Islet of Langerhans (tissue), 1 donor: ENCODE results near the gene PITPNM1.

Experiments
- FAIRE-seq: peaks from one replicate; lab custom pipeline; 2011; peaks lifted over from hg19 to GRCh38; lab: Jason Lieb, UNC

Gene PITPNM1

DNA sequence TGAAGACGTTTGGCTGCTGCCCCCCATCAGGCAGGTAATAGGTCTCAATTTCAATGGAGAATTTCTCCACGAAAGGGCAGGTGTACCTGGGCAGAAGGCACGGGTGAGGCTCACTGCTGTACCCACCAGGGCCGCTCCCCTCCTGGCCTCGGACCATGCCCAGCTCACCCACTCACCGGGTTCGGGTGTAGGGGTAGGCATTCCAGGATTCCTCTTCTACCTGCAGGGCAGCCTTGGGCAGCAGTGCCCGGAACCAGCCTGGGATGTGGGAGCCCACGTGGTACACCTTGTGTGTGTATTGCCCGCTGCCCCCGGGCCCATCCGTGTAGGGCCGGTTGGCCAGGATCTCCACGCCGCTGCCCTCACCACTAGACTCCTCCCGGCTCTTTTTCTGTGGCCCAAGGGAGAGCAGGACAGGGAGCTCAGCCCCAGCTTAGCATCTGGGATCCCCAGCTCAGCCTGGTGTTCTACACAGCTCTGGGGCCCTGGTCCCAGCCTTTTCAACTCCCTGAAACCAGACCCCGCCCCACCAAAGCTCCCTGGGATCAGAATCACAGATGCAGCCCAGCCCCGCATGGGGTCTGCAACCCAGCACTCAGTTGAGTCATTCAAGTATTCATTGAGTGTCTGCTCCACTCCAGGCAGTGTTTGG lies 2.7 kb downstream of the PITPNM1 start:
- FAIRE-seq, result no peak

DNA sequence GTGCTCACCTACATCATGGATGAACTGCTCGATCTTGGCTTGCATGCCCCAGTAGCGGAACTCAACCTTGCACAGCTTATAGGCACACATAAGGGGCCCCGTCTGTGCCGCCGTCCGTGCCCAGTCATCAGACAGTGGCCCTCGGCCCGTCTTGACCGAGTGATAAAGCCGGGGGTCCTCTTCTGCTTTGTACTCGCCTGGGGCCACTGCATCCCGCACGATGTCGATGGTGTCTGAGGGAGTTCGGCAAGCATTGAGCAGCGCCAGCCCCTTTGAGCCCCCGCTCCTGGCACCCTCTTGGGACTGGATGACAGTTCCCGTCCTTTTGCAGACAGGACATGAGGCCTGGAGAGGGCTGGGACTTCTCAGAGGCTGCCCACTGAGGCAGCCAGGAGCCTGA lies 3.3 kb downstream of the PITPNM1 start:
- FAIRE-seq, result no peak

DNA sequence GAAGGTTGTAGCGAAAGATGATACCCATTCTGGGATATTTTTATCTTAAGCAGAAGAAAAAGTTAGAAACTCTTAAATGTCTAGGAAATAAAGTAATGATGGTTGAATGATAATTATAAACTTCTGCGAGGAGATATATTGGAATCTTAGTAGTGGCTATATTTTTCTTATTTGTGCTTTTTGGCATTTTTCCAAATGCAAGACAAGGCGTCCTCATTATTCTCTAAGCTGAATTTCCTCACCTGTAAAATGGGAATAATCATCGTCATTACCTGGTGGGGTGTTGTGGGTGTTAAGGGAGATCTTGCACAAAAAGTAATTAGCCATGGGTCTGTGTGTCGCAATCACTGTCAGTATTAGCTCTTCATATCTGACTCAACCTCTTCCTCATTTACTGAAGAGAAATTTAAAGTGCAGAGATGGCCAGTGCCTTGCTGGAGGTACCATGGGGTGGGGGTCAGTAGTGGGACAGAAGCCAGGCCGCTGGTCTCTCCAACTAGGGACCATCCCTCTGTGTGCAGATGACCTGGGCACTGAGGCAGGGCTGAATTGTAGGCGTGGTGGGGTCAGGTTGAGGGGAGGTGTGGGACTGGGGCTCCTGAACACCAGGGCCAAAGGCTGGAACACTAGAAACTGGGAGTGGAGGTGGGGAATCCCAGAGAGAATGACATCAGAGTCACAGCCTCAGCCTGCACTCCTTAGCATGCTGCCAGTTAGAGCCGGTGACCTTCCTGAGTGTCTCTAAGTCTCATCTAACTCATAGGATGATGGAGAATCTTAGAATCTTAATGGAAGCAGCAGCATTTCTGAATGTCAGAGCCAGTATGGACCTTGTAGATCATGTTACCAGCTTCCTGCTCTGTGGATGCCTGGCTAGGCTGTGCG lies 4.1 kb downstream of the PITPNM1 start:
- FAIRE-seq, result no peak

DNA sequence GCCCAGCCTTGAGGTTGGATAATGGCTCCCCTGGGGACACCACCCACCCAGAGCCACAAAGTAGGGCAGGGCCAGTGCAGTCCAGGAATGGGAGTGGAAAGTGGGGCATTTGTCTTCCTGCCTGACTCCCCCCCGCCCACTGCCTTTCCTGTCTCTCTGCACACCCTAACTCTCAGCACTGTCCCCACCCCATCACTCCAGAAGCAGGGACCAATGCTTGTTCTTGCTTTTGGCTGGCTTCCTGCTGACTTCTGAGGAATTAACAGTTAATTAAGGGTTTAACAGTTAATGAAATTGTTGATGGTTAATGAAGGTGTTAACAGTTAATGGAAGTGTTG lies 4.7 kb downstream of the PITPNM1 start:
- FAIRE-seq, result no peak

DNA sequence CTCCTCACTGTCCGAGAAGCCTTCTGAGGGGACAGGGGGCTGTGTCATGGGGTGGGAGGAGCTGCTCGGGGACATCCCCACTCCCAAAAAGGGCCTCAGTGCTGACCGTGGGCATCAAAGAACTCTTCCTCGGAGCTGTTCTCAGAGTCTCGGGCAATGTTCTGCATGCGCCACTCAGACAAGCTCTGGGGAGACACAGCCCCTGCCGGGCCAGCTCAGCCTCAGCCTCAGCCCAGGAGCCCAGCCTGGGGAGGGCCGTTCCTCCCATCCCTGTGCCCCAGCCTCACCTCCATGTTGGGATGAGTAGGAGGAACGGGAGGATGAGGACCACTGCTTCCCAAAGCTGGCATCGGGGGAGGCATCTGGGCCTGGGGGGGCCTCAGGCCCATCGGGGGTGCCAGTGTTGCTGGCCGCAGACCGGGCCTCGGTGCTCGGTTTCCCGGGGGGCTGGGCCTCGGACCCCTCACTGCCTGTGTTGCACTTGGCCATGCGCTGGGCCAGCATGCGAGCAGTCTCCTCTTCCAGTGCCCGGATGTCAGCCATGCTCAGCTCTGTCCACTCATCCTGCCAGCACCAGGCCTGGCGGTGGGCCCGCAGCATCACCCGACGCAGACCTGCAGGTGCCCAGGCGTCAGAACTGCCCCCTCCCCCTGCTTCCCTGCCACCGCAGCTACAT lies 5.2 kb downstream of the PITPNM1 start:
- no peak for FAIRE-seq

DNA sequence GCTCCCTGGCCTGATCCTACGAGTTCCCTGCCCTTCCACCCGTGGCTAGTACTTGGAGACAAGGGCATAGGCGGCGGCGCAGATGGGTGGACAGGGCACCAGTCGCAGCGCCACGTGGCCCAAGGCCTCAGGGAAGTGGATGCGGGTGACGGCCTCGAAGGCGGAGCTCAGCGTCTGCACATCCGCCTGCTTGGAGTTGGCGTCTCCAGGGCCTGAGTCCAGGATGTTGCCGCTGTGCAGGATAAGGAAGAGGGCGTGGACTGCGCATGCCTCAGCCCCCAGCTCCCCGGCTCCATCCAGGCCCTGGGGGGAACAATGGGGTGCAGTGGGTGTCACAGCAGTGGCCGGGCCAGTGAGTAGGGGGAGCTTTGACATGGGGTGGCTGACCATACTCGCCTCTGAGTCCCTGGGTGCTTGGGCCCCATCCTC lies 6.6 kb downstream of the PITPNM1 start:
- FAIRE-seq, result no peak

DNA sequence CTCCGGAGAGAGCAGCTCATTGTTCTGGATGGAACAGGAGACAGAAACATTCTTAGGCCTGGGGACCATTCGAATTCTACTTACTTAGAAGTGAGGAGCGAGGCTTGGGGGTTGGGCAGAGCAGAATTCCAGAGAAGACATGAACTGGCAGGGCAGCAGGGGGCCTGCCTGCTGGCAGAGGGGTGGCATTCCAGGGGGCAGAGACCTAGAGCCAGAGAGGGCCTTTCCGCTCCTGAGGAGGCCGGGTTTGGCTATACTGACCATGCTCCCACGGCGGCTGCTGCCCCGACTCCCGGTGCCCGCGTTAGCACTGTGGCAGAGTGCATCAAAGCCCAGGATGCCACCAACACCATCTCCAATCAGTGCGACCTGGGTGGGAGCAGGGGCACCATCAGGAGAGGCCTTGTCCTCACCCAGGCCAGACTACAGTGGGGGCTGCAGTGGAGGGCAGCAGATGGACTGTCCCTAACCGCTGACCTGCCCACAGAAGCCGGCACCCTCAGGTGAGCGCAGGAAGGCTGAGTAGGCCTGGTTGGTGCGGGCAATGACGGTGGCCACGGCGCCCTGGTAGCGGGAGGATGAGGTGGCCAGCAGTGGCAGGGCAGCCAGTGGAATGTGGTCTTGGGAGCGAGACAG lies 7.4 kb downstream of the PITPNM1 start:
- FAIRE-seq, result no peak

DNA sequence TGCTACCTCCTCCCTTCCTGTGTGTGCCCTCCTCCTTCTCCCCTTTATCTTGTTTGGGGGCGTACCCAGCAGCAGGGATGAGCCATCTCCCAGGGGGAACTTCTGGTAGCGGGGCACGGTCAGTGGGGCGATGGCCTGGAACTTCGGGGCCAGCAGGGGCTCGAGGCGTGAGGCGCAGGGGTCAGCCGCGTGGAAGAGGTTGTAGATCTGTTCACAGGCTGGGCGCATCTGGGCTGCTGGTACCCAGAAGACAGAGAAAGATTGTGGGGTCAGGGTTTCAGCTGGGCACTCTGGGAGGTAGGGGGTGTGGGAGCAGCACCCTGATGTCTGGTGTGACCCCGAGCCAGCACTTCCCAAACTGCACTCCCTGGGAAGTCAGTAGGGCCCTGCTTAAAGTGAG lies 9.1 kb downstream of the PITPNM1 start:
- FAIRE-seq, result no peak

DNA sequence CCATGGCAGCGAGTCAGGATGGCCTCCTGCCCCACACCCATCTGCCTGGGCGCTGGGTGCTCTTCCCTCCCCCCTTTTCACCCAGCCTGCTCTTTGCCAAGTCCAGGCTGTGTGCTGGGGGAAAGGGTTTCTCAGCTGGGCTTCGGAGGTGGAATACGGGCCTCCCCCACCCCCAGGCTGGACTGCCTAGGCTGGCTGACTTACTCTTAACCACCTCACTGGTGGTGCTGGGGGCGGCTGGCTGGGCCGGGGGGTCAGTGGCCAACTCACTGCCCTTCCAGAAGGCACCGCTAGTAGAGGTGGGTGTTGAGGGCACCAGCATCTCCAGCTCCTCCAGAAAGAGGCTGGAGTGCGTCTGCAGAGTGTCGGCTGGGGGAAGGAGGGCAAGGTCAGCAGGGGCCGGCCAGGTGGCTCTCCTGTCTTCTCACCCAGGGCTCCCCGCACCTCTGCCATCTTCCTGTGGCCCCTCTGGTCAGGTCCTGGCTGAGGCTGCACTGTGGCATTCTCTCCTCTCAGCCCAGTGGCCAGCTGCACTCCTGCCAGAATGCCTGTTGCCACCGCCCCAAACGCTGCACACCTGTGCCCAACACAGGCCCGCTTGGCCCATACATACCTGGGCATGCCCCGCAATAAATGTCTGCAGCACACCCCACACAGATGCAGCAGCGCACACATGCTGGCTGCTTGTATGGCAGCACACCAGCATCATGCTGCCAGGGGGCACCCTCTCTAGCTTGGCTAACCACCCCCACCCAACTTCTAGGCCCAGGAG lies 9.7 kb downstream of the PITPNM1 start:
- FAIRE-seq, result no peak

DNA sequence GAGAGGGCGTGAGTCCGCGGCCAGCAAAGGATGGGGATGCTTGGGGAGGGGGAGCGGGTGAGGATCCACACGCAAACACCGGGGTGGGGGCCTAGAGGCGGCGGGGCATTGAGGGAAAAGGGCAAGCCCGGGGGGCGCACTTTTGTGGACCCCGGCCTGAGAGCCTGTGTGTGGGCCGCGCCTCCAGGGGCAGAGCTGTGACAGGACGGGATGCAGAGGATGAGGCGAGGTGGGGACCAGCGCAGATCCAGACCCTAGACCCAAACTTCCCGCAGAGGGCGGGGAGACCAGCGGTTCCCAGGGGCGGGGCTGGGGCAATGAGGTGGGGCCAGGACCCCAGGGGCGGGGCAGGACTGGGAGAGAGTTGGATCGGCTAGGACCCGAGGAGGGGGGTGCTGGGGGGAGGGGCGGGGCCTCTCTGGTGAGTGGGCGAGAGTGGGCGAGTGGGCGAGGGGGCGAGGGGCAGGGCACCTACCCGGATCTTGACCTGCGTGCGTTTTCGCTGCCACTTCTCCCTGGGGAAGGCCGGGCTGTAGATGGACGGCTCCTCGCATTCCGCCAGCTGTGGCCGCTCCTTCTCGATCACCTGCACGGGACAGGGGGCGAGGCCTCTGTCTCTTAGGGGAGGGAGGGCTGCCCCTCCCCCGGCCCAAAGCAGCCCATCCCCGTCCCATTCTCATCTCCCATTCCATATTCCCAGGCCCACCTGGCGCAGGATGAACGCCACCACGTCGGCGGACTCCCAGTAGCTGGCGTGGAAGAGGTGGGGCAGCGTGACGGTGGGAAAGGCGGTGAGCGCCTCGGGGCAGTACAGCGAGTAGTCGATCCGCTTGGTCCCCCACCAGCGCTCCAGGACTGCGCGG lies 10.6 kb downstream of the PITPNM1 start:
- no peak for FAIRE-seq

DNA sequence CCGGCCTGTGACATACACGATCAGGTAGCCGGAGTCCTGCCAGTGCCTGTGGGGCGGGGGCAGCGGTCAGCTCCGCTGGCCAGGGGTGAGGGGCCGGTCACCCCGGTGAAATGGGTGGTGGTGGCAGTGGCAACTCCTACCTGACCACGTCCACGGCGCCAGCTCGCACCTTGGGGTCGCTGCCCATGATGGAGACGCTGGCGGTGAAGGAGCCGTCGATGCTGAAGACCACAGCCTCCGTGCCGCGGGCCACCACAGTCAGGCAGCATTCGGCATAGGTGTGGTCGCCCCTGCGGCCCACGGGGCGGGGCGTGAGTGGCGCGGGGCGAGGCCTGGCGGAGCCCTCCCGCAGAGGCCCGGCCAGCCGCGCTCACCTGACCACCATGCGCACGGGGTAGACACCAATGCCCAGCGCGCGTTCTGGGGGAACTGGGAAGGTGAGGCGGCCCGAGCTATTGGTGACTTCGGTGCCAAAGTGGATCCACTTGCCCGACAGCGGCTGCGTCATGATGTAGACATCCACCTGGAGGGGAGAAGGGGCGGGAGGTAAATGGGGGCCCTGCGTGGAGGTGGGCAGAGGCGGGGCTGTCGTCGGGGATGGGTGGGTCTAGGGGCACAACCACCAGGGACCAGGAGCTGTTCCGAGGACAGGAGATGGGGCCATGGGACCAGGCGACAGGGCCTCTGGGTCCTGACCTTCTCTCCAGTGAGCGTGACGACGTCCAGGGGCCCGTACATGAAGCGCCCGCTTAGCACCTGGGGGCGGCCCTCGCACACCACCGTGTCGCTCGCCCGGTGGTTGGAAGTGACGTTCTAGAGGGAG lies 11.4 kb downstream of the PITPNM1 start:
- FAIRE-seq, result no peak

DNA sequence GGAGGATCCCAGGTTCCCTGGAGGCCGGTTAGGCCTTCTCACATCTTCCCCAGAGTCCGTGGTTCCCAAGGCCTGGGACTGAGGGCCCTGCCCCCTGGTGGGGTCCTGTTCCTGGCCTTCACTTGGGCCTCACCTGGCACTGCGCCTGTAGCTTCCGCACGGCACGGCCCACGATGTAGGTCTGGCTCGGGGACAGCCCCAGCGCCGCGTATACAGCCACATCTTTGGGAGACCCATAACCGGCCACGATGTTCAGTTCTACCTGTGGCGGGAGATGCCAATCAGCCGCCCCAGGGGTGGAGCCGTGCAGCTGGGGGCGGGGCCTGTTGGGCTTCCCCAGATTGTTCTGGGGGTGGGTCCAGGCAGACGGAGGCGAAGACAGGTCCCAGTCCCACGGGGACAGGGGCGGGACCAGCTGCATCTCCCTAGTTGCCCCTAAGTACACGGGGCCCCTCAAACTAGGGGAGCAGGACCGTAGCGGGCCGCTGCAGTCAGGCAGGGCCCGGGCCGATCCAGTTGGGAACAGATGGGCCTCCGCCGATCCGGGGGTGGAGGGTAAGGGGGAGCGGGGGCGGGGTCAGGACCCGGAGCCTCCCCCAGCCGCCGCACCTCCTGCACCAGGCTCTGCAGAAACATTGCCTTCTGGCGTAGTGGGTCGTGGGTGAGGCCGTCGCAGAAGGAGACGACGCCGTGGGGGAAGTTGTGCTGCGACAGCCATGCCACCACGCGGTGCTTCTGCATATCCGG lies 12.2 kb downstream of the PITPNM1 start:
- no peak for FAIRE-seq

DNA sequence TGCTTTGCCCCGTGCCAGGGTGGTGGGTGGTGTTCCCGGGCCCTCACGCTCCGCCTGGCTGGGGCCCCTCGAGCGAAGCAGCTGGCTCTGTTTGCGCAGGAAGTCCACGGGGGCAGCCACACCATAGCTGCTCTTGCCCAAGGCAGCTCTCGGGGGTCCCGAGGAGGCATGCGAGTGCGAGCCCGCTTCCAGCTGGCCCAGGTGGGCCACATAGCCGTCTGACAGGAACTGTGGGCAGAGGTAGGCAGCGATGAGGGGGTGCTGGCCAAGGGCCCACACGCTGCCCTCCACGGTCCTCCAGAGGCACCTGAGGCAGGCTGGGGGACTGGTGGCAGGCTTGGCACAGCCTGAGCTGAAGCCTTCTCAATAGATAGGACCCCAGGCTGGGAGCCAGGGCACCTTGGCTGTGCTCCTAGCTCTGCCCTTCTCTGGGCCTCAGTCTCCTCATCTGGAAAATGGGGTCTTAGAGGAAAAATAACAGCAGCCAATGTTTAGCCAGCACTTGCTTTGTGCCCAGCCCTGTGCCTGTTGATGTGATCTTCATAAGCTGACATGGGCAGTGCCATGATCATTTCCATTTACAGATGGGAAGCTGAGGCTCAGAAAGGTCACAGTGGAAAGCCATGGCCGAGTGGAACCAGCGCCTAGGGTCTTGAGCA lies 13.0 kb downstream of the PITPNM1 start:
- FAIRE-seq, result no peak

DNA sequence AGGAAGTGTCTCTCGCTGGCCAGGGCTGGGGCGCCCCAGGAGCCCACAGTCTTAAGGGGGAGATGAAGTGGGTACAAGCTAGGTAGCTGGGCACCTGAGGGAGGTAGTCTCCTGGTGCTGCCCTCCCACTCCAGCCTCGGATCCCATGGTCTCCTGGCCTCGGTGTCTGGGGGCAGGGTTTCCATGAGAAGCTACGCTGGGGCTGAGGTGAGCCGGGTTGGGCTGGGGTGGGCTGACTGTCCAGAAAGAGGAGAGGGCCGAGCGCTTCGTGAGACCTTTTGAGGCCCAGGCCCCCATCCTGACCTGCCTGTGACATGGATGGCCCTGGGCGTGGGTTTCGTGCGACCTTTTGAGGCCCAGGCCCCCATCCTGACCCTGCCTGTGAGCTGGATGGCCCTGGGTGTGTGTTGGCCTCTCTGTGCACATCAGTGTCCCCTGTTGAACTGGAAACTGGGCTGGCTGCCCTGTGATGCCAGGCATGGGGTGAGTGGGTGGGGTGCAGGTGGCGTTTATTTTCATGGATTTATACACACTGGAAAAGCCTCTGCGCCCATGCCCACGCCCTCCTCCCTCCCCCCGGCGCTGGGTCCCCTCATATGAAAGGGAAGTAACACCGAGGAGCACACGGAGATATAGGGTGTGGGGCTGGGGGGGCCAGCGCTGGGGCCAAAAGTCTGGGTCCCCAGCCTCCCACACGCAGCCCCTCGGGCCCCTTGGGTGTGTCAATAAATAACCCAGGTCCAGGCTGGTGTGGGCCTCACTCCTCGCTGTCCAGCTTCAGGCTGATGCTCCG lies 13.7 kb downstream of the PITPNM1 start:
- FAIRE-seq, result no peak

DNA sequence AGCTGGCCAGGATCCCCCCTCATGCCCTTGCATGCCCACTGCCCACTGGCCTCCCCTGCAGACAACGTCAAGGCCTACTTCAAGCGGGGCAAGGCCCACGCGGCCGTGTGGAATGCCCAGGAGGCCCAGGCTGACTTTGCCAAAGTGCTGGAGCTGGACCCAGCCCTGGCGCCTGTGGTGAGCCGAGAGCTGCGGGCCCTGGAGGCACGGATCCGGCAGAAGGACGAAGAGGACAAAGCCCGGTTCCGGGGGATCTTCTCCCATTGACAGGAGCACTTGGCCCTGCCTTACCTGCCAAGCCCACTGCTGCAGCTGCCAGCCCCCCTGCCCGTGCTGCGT lies 14.5 kb downstream of the PITPNM1 start:
- FAIRE-seq, result no peak

DNA sequence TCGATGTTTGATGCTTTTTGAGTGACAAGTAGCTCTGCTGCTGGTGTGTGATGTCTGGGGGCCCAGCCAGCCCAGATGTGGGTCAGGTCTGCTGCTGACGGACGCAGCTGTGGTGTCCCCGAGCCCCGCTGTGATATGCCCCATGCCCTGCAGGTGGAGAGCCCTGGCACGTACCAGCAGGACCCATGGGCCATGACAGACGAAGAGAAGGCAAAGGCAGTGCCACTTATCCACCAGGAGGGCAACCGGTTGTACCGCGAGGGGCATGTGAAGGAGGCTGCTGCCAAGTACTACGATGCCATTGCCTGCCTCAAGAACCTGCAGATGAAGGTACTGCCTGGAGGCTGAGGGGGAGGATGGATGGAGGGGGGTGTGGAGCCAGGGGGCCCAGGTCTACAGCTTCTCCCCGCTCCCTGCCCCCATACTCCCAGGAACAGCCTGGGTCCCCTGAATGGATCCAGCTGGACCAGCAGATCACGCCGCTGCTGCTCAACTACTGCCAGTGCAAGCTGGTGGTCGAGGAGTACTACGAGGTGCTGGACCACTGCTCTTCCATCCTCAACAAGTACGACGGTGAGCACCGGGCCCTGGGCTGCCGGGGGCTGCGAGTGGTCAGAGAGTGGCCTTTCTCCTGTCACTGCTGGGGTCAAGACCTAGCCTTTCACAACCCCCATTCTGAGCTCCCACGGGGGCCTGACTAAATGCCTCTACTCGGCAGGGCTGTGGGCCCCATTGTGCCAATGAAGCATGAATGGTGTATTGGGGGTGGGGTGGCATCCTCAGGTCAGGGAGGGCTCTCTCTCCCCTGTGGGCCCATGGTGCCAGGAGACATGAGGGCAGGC lies 15.1 kb downstream of the PITPNM1 start:
- FAIRE-seq, result no peak

DNA sequence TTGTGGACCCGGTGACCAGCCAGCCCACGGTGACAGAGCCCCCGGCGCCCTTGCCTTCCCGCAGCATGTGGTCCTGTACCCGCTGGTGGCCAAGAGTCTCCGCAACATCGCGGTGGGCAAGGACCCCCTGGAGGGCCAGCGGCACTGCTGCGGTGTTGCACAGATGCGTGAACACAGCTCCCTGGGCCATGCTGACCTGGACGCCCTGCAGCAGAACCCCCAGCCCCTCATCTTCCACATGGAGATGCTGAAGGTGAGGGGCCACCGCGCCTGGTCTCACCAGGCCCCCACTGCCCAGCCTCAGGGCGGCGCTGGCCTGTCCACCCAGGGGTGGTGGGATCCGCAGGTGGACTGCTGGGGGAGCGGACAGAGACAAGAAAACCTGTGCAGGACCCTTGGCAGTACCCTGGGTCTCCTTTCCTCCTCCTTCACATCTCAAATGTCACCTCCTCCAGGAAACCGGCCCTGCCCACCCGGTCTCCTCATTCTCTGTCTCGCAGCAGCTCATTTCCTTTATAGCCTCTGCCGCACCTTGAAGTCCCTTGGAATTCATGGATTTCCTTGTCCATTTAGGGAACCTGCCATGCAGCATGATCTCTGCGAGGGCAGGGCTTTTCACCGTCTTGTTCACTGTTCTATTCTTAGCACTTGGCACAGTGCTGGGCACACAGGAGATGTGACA lies 15.8 kb downstream of the PITPNM1 start:
- no peak for FAIRE-seq
